ENCODE data around the gene CUX1.

- TF ChIP-seq CTCF (conservative IDR thresholded peaks at IDR 0.05 in 1 of 2, IDR thresholded peaks at IDR 0.05 in 1 of 2; ENCODE audit: low read depth in 1 of 2, low read length in 2 of 2) = no peak
- no peak for TF ChIP-seq EZH2 (IDR thresholded peaks at IDR 0.05; ENCODE audit: low read length, missing control alignments)
These were observed 93.8 kb downstream of the CUX1 start for GRCh38 chr7:101910991-101911799.

Data from fibroblast of lung (primary cell).